Bronchial epithelial cell (primary cell): ENCODE data around the gene CIDEC. TPM values are rescaled to one million over a fixed set of nuclear protein-coding genes. Genes with fewer than 3 reads are reported as not detected.

Source experiments
- DNase-seq: peaks from one replicate; pipeline ENCODE4 v3.0.0-alpha.2; 2010; ENCODE audit warnings: low read depth
- FAIRE-seq: peaks from 2 replicates; lab custom pipeline; 2011; peaks lifted over from hg19 to GRCh38; lab: Jason Lieb, UNC
- H3K27me3 ChIP-seq: 2 replicates; pipeline ENCODE4 v1.5.1; 2011; ENCODE audit warnings: low read length; ENCODE audit not compliant: control insufficient read depth, insufficient read depth
- H3K36me3 ChIP-seq: 2 replicates; pipeline ENCODE4 v1.5.1; 2011; ENCODE audit warnings: low read length; ENCODE audit not compliant: control insufficient read depth, insufficient read depth
- H3K4me3 ChIP-seq: 2 replicates; pipeline ENCODE4 v1.5.1; 2011; ENCODE audit warnings: mild to moderate bottlenecking, low read depth, low read length, control low read depth
- CTCF ChIP-seq: IDR thresholded peaks from 2 replicates; pipeline ENCODE4 v1.5.1; 2011; ENCODE audit warnings: mild to moderate bottlenecking, moderate library complexity, low read length, control low read depth, inconsistent platforms; ENCODE audit not compliant: insufficient read depth, severe bottlenecking
- total RNA-seq: library from RNA; depleted of rRNA; stranded (reverse); fragments of >200 nt; gene quantifications from 2 replicates; pipeline ENCODE4 v1.2.1, GENCODE V29; 2014

CIDEC gene
- total RNA-seq, 1 donor from 2014 or later, result not detected

GRCh38 chr3:9817436-9817835 is 62.6 kb downstream of the CIDEC start:
- H3K36me3 ChIP-seq, result peaks cover 7% of the 10 kb centered on the region
- TF ChIP-seq CTCF, result no peak

More at GRCh38 chr3:9817436-9817835, 62.6 kb downstream of the CIDEC start:
- no peaks in the 10 kb centered on the region for H3K27me3 ChIP-seq
- DNase-seq (no peak), FAIRE-seq (no peak)
- H3K4me3 ChIP-seq, result no peak overlapping the region

Other genes with a start within 250 kb of the CIDEC start
- 32.9 and 44.9 TPM in 2 replicates for gene MTMR14, start 230.7 kb downstream of the CIDEC start, total RNA-seq
- gene CPNE9, start 176.4 kb downstream of the CIDEC start, total RNA-seq, result not detected in 2 replicates
- 14.0 and 14.7 TPM in 2 replicates for gene BRPF1, start 148.5 kb downstream of the CIDEC start, total RNA-seq
- 21.6 and 26.5 TPM in 2 replicates for gene OGG1, start 130.3 kb downstream of the CIDEC start, total RNA-seq
- 18.2 and 36.4 TPM in 2 replicates for gene CAMK1, start 110.3 kb downstream of the CIDEC start, total RNA-seq
- 46.9 and 78.5 TPM in 2 replicates for gene TADA3, start 87.8 kb downstream of the CIDEC start, total RNA-seq
- gene ARPC4, start 87.2 kb downstream of the CIDEC start, total RNA-seq, result 192 and 204 TPM in 2 replicates
- gene TTLL3, start 70.0 kb downstream of the CIDEC start, total RNA-seq, result 11.3 and 17.3 TPM in 2 replicates
- gene RPUSD3, start 36.2 kb downstream of the CIDEC start, total RNA-seq, result 34.5 and 36.2 TPM in 2 replicates
- gene JAGN1, start 10.4 kb upstream of the CIDEC start, total RNA-seq, result 24.5 and 35.5 TPM in 2 replicates
- gene IL17RE, start 22.6 kb upstream of the CIDEC start, total RNA-seq, result 0.53 and 2.6 TPM in 2 replicates
- 21.1 and 31.7 TPM in 2 replicates for gene IL17RC, start 36.8 kb upstream of the CIDEC start, total RNA-seq
- gene CRELD1, start 53.6 kb upstream of the CIDEC start, total RNA-seq, result 22.1 and 35.8 TPM in 2 replicates
- 0.26 and 0.38 TPM in 2 replicates for gene PRRT3, start 72.2 kb upstream of the CIDEC start, total RNA-seq
- 48.1 and 49.5 TPM in 2 replicates for gene EMC3, start 106.6 kb upstream of the CIDEC start, total RNA-seq
- gene FANCD2, start 146.2 kb upstream of the CIDEC start, total RNA-seq, result 2.1 and 2.6 TPM in 2 replicates
- gene FANCD2OS, start 228.0 kb upstream of the CIDEC start, total RNA-seq, result not detected in 2 replicates
- 72.1 and 106 TPM in 2 replicates for gene BRK1, start 235.4 kb upstream of the CIDEC start, total RNA-seq